Kidney (tissue), 14 donors: Measurements from ENCODE around the gene APRT. TPM values are rescaled to one million over a fixed set of nuclear protein-coding genes. Genes with fewer than 3 reads are reported as not detected.

ENCODE experiments used
- DNase-seq, 5 donors: peaks; one replicate each; pipeline ENCODE4 v3.0.0-alpha.2; 2013 to 2020
- FAIRE-seq: peaks from 2 replicates; lab custom pipeline; 2012; peaks lifted over from hg19 to GRCh38; lab: Jason Lieb, UNC
- H3K27ac ChIP-seq, 2 donors: one replicate each; pipeline ENCODE4 v1.7.0; 2013; ENCODE audit warnings: low read depth in 2 of 2, low read length in 2 of 2, inconsistent platforms in 1 of 2
- H3K27me3 ChIP-seq: one replicate; pipeline ENCODE4 v1.7.1; 2013; ENCODE audit warnings: low read length, inconsistent platforms; ENCODE audit not compliant: control insufficient read depth, insufficient read depth
- H3K36me3 ChIP-seq, 3 donors: one replicate each; pipeline versions ENCODE4 v1.7.0 to v1.7.1; 2013; ENCODE audit warnings: low read length in 3 of 3, control low read depth in 1 of 3, inconsistent platforms in 1 of 3; ENCODE audit not compliant: insufficient read depth in 3 of 3, control insufficient read depth in 2 of 3
- H3K4me1 ChIP-seq, 3 donors: one replicate each; pipeline versions ENCODE4 v1.7.0 to v1.7.1; 2013; ENCODE audit warnings: low read length in 3 of 3, inconsistent platforms in 1 of 3, low read depth in 1 of 3; ENCODE audit not compliant: control insufficient read depth in 2 of 3, insufficient read depth in 2 of 3
- H3K4me3 ChIP-seq, 3 donors: one replicate each; pipeline versions ENCODE4 v1.7.0 to v1.8.1; 2013; ENCODE audit warnings: low read length in 3 of 3, control low read depth in 1 of 3, inconsistent platforms in 1 of 3
- H3K9ac ChIP-seq, 3 donors: one replicate each; pipeline versions ENCODE4 v1.7.0 to v1.7.1; 2013; ENCODE audit warnings: low read length in 3 of 3, control low read depth in 1 of 3, inconsistent platforms in 1 of 3
- H3K9me3 ChIP-seq, 3 donors: one replicate each; pipeline versions ENCODE4 v1.7.0 to v1.7.1; 2013; ENCODE audit warnings: low read length in 3 of 3, control low read depth in 1 of 3, inconsistent platforms in 1 of 3; ENCODE audit not compliant: control insufficient read depth in 2 of 3, insufficient read depth in 1 of 3
- intact Hi-C: fragments of 100-400 bp; cut with DNase I; formaldehyde crosslinking; loops from one replicate; pipeline ENCODE4 v1.11.1; 2022
- polyA plus RNA-seq: library from polyadenylated mRNA; stranded (reverse); fragments of 350-450 nt; fragmentation: Illumina TruSeq; extraction: RNeasy Lipid Tissue Mini Kit (QIAGEN cat#74804); gene quantifications from one replicate; pipeline ENCODE4 v1.2.3, GENCODE V29; 2014; ENCODE audit warnings: low read depth, low replicate concordance; ENCODE audit not compliant: insufficient read depth
- total RNA-seq: library from RNA; stranded (reverse); fragmentation: NEBNext Ultra II Directional; extraction: Animal tissue kit (Norgen Biotek cat#: 25700); gene quantifications from one replicate; pipeline ENCODE4 v1.2.1, GENCODE V29; 2021
- TF ChIP-seq, protein P1 (sequence below): IDR thresholded peaks from 3 replicates; pipeline ENCODE4 v1.5.1; 2012; ENCODE audit warnings: mild to moderate bottlenecking, moderate library complexity, borderline replicate concordance; ENCODE audit not compliant: insufficient read depth; ENCODE audit errors: extremely low read depth
- donor health status: control.
- donor health status: control.
- donor health status: control.
- donor health status: control.
- donor health status: control.
- donor health status: DM: yes; HTN: yes; CAD: no.
- donor health status: Normal renal cell carcinoma (clear cell type).

The APRT gene
- total and polyA plus RNA-seq, 2 donors from 2014 or later: 105 to 204 TPM

DNA sequence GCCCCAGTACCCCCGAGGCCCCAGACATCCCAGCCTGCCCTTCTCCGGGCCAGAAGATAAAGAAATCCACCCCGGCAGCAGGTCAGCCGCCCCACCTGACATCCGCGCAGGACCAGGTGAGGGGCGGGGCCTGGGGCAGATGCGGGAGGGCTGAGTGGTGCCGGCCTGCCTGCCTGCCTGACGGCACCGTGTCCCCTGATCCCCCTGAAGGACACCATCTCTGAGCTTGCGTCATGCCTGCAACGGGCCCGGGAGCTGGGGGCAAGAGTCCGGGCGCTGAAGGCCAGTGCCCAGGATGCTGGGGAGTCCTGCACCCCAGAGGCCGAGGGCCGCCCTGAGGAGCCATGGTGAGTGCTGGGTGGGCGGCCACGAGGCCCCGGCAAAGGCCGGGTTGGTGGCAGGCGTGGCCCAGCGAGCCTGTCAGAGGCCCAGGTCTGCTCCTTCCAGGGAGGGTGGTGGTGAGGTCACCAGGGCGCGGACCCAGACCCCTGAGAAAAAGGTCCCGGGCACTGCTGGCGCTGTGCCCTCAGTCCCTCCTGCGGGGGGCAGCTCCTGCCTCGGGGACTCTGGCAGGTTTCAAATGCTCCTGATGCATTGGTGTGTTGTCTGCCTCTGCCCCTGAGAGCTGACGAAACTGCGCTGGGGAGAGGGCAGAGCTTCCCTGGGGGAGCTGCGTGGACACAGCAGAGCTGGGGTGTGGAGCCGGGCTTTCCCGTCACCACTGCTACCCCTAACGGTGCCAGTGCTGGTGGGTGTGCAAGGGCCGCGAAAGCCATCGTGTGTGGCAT lies 7.0 kb downstream of the APRT start:
- Histone ChIP-seq H3K27me3 (no peaks in the 10 kb centered on the region), H3K9ac (no peak overlapping the region), H3K4me1 (peaks cover 0 to 4% (median 0%) of the 10 kb centered on the region in 3 donors), H3K36me3 (no peaks in the 10 kb centered on the region), H3K4me3 (no peak overlapping the region), H3K27ac (no peak overlapping the region), H3K9me3 (no peaks in the 10 kb centered on the region)
- TF ChIP-seq, protein P1, sequence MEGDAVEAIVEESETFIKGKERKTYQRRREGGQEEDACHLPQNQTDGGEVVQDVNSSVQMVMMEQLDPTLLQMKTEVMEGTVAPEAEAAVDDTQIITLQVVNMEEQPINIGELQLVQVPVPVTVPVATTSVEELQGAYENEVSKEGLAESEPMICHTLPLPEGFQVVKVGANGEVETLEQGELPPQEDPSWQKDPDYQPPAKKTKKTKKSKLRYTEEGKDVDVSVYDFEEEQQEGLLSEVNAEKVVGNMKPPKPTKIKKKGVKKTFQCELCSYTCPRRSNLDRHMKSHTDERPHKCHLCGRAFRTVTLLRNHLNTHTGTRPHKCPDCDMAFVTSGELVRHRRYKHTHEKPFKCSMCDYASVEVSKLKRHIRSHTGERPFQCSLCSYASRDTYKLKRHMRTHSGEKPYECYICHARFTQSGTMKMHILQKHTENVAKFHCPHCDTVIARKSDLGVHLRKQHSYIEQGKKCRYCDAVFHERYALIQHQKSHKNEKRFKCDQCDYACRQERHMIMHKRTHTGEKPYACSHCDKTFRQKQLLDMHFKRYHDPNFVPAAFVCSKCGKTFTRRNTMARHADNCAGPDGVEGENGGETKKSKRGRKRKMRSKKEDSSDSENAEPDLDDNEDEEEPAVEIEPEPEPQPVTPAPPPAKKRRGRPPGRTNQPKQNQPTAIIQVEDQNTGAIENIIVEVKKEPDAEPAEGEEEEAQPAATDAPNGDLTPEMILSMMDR: no peak
- FAIRE-seq: no peak
- intact Hi-C loops: no loop called here
- DNase-seq: peak in 3 of 5 donors; percentile 15 to 83 (median 47)

DNA sequence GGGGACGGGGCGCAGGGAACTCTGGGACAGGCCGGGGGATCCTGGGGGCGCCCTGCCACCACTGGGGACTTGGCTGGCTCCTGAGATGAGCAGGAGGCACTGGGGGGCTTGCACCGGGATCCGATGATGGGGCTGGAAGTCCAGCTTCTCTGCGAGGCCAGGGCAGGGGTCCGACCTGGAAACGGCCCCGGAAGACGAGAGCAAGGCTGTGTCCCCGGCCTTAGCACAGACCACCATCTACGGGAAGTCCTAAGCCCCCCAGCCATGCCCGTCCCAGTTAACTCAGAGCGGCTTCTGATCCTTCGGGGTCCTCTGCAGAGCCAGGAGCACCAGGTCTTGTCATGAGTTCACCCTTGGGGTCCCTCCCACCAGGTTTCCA lies 7.6 kb downstream of the APRT start:
- no peak for FAIRE-seq
- H3K9ac ChIP-seq: no peak overlapping the region
- no peak for DNase-seq
- no peaks in the 10 kb centered on the region for H3K27me3 ChIP-seq
- H3K9me3 ChIP-seq: no peaks in the 10 kb centered on the region
- TF ChIP-seq, protein P1: no peak
- intact Hi-C loops: no loop called here
- no peak overlapping the region for H3K4me3 ChIP-seq
- H3K27ac ChIP-seq: no peak overlapping the region
- no peaks in the 10 kb centered on the region for H3K36me3 ChIP-seq
- H3K4me1 ChIP-seq: peaks cover 0 to 3% (median 0%) of the 10 kb centered on the region in 3 donors

DNA sequence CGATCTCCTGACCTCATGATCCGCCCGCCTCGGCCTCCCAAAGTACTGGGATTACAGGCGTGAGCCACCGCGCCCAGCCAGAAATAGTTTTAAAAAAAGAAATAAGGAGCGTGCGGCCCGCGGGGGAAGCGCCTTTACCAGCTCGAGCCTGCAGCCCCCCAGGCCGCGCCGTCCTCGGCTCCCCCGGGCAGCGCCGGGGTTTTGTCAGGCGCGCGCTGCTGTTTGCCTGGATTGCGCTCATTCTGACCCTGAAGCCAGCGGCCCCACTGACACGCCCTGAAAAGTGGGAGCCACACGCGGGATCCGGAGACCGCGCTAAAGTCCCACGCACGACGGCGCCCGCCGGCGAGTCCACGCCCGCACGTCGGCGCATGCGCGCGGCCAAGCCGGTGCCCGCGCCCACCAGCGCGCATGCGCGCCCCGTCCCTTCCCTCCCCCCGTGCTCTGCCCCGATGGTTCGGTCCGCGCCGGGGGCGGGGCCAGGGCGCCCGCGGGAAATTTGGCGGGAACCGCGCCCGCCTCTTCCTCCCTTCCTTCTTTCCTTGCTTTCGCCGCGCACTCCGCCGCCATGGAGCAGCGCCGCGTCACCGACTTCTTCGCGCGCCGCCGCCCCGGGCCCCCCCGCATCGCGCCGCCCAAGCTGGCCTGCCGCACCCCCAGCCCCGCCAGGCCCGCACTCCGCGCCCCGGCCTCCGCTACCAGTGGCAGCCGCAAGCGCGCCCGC lies 8.3 kb downstream of the APRT start, which contains the start of gene CDT1:
Gene CDT1 (plus strand): TSS at position 526 of the 724 bp plus-strand sequence. CDS start 43 bp downstream, at position 569.
- Histone ChIP-seq H3K4me1 (peaks cover 0 to 3% (median 0%) of the 10 kb centered on the region in 3 donors), H3K27ac (no peak within 1 kb of the TSS), H3K36me3 (no peaks in the 10 kb centered on the region), H3K9ac (peak within 1 kb of the TSS in 1 of 3 donors; percentile 18), H3K27me3 (no peaks in the 10 kb centered on the region), H3K4me3 (peak within 1 kb of the TSS; percentile 39 to 63 (median 55)), H3K9me3 (no peaks in the 10 kb centered on the region)
- DNase-seq (peak; percentile 86 to 95 (median 91)), FAIRE-seq (no peak)
- intact Hi-C loops: no loop called here
- TF ChIP-seq, protein P1: no peak
